Measurements from ENCODE around the gene TRIP13. TPM values are rescaled to one million over a fixed set of nuclear protein-coding genes. Genes with fewer than 3 reads are reported as not detected.
A peak's percentile ranks its signal among the peaks of the same experiment; 100 is the strongest.

TRIP13 gene
- total RNA-seq, 1 donor from 2014 or later, result 8.4 TPM

- Mint-ChIP-seq H3K4me3 (ENCODE audit: unreplicated experiment) (no peak overlapping the region), H3K36me3 (ENCODE audit: low read depth, unreplicated experiment) (peaks cover 44% of the 10 kb centered on the region), H3K9me3 (ENCODE audit: unreplicated experiment) (no peaks in the 10 kb centered on the region), H3K4me1 (ENCODE audit: unreplicated experiment) (peaks cover 16% of the 10 kb centered on the region), H3K27me3 (ENCODE audit: unreplicated experiment) (peaks cover 8% of the 10 kb centered on the region), H3K27ac (ENCODE audit: unreplicated experiment) (no peak overlapping the region)
- DNase-seq (ENCODE audit: low spot score), result no peak
- no peak for TF ChIP-seq CTCF (IDR thresholded peaks at IDR 0.05; ENCODE audit: unreplicated experiment)
Measured at GRCh38 chr5:888638-889035, 4.0 kb upstream of the TRIP13 start.

- Mint-ChIP-seq H3K4me1 (ENCODE audit: unreplicated experiment) (peaks cover 16% of the 10 kb centered on the region), H3K27ac (ENCODE audit: unreplicated experiment) (no peak overlapping the region), H3K9me3 (ENCODE audit: unreplicated experiment) (no peaks in the 10 kb centered on the region), H3K27me3 (ENCODE audit: unreplicated experiment) (peaks cover 11% of the 10 kb centered on the region), H3K4me3 (ENCODE audit: unreplicated experiment) (no peak overlapping the region), H3K36me3 (ENCODE audit: low read depth, unreplicated experiment) (peaks cover 39% of the 10 kb centered on the region)
- TF ChIP-seq CTCF (IDR thresholded peaks at IDR 0.05; ENCODE audit: unreplicated experiment), result no peak
- DNase-seq (ENCODE audit: low spot score), result no peak
Measured at GRCh38 chr5:889075-889710, 3.5 kb upstream of the TRIP13 start.

GRCh38 chr5:891117-891836 is 1.4 kb upstream of the TRIP13 start:
- Mint-ChIP-seq H3K36me3 (ENCODE audit: low read depth, unreplicated experiment) (peaks cover 27% of the 10 kb centered on the region), H3K27ac (ENCODE audit: unreplicated experiment) (peak overlapping the region; percentile 91), H3K4me1 (ENCODE audit: unreplicated experiment) (peaks cover 16% of the 10 kb centered on the region), H3K4me3 (ENCODE audit: unreplicated experiment) (peak overlapping the region; percentile 93), H3K9me3 (ENCODE audit: unreplicated experiment) (no peaks in the 10 kb centered on the region), H3K27me3 (ENCODE audit: unreplicated experiment) (peaks cover 9% of the 10 kb centered on the region)
- no peak for DNase-seq (ENCODE audit: low spot score)
- no peak for TF ChIP-seq CTCF (IDR thresholded peaks at IDR 0.05; ENCODE audit: unreplicated experiment)

- Mint-ChIP-seq H3K9me3 (ENCODE audit: unreplicated experiment) (no peaks in the 10 kb centered on the region), H3K36me3 (ENCODE audit: low read depth, unreplicated experiment) (peaks cover 24% of the 10 kb centered on the region), H3K4me3 (ENCODE audit: unreplicated experiment) (peak overlapping the region; percentile 93), H3K4me1 (ENCODE audit: unreplicated experiment) (peaks cover 15% of the 10 kb centered on the region), H3K27ac (ENCODE audit: unreplicated experiment) (peak overlapping the region; percentile 91), H3K27me3 (ENCODE audit: unreplicated experiment) (peaks cover 9% of the 10 kb centered on the region)
- TF ChIP-seq CTCF (IDR thresholded peaks at IDR 0.05; ENCODE audit: unreplicated experiment), result no peak
- DNase-seq (ENCODE audit: low spot score), result peak; percentile 30
Measured at GRCh38 chr5:891837-892393, 769 bp upstream of the TRIP13 start.

- DNase-seq (ENCODE audit: low spot score), result no peak
- Mint-ChIP-seq H3K4me3 (ENCODE audit: unreplicated experiment) (peak overlapping the region; percentile 86), H3K27me3 (ENCODE audit: unreplicated experiment) (peaks cover 9% of the 10 kb centered on the region), H3K9me3 (ENCODE audit: unreplicated experiment) (no peaks in the 10 kb centered on the region), H3K36me3 (ENCODE audit: low read depth, unreplicated experiment) (peaks cover 14% of the 10 kb centered on the region), H3K27ac (ENCODE audit: unreplicated experiment) (peak overlapping the region; percentile 30), H3K4me1 (ENCODE audit: unreplicated experiment) (peaks cover 8% of the 10 kb centered on the region)
- TF ChIP-seq CTCF (IDR thresholded peaks at IDR 0.05; ENCODE audit: unreplicated experiment), result no peak
Measured at GRCh38 chr5:893137-893506, 438 bp downstream of the TRIP13 start.
